ENCODE data around the gene TSPAN1.
A peak's percentile ranks its signal among the peaks of the same experiment; 100 is the strongest.

TSPAN1 gene

DNA sequence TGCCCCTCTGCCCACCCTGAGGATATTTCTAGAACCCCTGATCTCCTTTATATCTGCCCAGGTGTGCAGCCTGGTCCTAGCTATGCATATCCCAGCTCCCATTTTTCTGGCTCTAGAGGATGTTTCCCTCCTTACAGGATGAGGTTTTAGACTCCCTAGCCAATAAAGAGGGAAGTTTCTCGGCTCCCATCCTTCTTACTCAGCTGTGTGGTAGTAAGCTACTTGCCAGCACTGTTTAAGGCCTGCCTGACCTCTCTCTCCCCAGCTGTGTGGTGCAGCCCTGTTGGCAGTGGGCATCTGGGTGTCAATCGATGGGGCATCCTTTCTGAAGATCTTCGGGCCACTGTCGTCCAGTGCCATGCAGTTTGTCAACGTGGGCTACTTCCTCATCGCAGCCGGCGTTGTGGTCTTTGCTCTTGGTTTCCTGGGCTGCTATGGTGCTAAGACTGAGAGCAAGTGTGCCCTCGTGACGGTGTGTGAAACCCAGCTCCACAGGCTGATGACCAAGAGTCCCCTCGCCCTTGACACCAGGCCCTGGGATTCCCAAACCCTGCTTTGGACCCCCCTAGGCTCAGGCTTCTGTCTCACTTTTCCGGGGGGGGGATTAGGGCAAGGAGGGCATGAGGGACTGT, 9.2 kb downstream of the TSPAN1 start:
- DNase-seq (ENCODE audit: low spot score) = no peak
- CTCF ChIA-PET = interaction anchor here (0.7 to 1.9 kb wide), 3 partner anchors 11 to 40 kb away, joined by 3 to 16 read pairs (median 3); no protein-coding TSS in a partner anchor
- POLR2A ChIA-PET (ENCODE audit: low non-redundant PET) = no interaction called here
- TF ChIP-seq CTCF (conservative IDR thresholded peaks at IDR 0.05; ENCODE audit: low read depth) = no peak
- H3K27ac ChIP-seq = peak overlapping the region; percentile 98

DNA sequence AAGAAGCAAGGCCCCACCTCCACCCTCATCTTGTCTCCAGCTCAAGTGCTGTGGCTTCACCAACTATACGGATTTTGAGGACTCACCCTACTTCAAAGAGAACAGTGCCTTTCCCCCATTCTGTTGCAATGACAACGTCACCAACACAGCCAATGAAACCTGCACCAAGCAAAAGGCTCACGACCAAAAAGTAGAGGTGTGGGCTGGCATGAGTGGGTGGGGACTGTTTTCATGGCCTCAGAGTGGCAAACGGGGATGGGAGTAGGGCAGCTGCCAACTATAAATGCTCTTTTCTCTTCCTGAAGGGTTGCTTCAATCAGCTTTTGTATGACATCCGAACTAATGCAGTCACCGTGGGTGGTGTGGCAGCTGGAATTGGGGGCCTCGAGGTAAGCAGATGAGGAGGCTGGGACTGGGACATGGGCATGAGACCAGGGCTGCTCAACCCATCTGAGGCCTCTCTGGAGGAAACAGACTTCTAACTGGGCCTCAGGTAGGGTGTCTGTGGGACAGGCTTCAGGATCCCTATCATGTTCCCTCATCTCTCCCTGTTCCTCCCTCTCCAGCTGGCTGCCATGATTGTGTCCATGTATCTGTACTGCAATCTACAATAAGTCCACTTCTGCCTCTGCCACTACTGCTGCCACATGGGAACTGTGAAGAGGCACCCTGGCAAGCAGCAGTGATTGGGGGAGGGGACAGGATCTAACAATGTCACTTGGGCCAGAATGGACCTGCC, 10.2 kb downstream of the TSPAN1 start:
- ChIA-PET CTCF (interaction anchor here (0.7 kb wide), 1 partner anchor 12 kb away, joined by 3 read pairs; no protein-coding TSS in a partner anchor), POLR2A (ENCODE audit: low non-redundant PET) (no interaction called here)
- no peak for TF ChIP-seq CTCF (conservative IDR thresholded peaks at IDR 0.05; ENCODE audit: low read depth)
- no peak for DNase-seq (ENCODE audit: low spot score)
- H3K27ac ChIP-seq = peak overlapping the region; percentile 98

GRCh38 chr1:46186076-46186475, 11.2 kb downstream of the TSPAN1 start:
- DNase-seq (ENCODE audit: low spot score) = no peak
- CTCF ChIA-PET = interaction anchor here (0.6 kb wide), 1 partner anchor 47 kb away, joined by 7 read pairs; no protein-coding TSS in a partner anchor
- H3K27ac ChIP-seq = peak overlapping the region; percentile 98
- TF ChIP-seq CTCF (conservative IDR thresholded peaks at IDR 0.05; ENCODE audit: low read depth) = no peak
- POLR2A ChIA-PET (ENCODE audit: low non-redundant PET) = no interaction called here

GRCh38 chr1:46187106-46187869, 12.4 kb downstream of the TSPAN1 start:
- no peak for TF ChIP-seq CTCF (conservative IDR thresholded peaks at IDR 0.05; ENCODE audit: low read depth)
- ChIA-PET CTCF (interaction anchor here (0.6 to 0.7 kb wide), 2 partner anchors 12 to 36 kb away, joined by 3 read pairs; no protein-coding TSS in a partner anchor), POLR2A (ENCODE audit: low non-redundant PET) (no interaction called here)
- H3K27ac ChIP-seq = peak overlapping the region; percentile 98
- no peak for DNase-seq (ENCODE audit: low spot score)

- CTCF ChIA-PET = interaction anchor here (0.7 to 0.9 kb wide), 2 partner anchors 8 to 35 kb away, joined by 3 read pairs; no protein-coding TSS in a partner anchor
Measured at GRCh38 chr1:46188295-46189030, 13.6 kb downstream of the TSPAN1 start.

More at GRCh38 chr1:46188295-46189030, 13.6 kb downstream of the TSPAN1 start:
- peak overlapping the region; percentile 98 for H3K27ac ChIP-seq
- POLR2A ChIA-PET (ENCODE audit: low non-redundant PET) = no interaction called here
- no peak for TF ChIP-seq CTCF (conservative IDR thresholded peaks at IDR 0.05; ENCODE audit: low read depth)
- DNase-seq (ENCODE audit: low spot score) = peak; percentile 52

All from RWPE1 (cell line).